IPS DF 6.9 (cell line): Measurements from ENCODE around the gene LAMP5.

Experiments
- DNase-seq: peaks from one replicate; pipeline ENCODE4 v3.0.0-alpha.2; 2013; ENCODE audit warnings: low read depth, low spot score
- H3K27ac ChIP-seq: one replicate; pipeline ENCODE4 v1.5.1; 2013; ENCODE audit warnings: low read length, control low read depth
- H3K27me3 ChIP-seq: 2 replicates; pipeline ENCODE4 v1.6.1; 2013; ENCODE audit warnings: mild to moderate bottlenecking, low read length; ENCODE audit not compliant: control insufficient read depth, insufficient read depth
- H3K36me3 ChIP-seq: 2 replicates; pipeline ENCODE4 v1.6.1; 2013; ENCODE audit warnings: low read length; ENCODE audit not compliant: control insufficient read depth, insufficient read depth
- H3K4me1 ChIP-seq: 2 replicates; pipeline ENCODE4 v1.6.1; 2013; ENCODE audit warnings: low read length; ENCODE audit not compliant: control insufficient read depth, insufficient read depth
- H3K4me3 ChIP-seq: 2 replicates; pipeline ENCODE4 v1.5.1; 2013; ENCODE audit warnings: mild to moderate bottlenecking, low read length
- H3K9me3 ChIP-seq: 2 replicates; pipeline ENCODE4 v1.6.1; 2013; ENCODE audit warnings: low read length, inconsistent platforms; ENCODE audit not compliant: control insufficient read depth, insufficient read depth
- WGBS: extraction: QIAGEN DNeasy Blood & Tissue Kit; methylation state at CpG from one replicate; pipeline ENCODE4 v1.1.7; 2013; ENCODE audit warnings: mixed read lengths, missing lambda C conversion rate; ENCODE audit not compliant: insufficient read length, insufficient coverage; 5-methylcytosine and 5-hydroxymethylcytosine counted together

Gene LAMP5

DNA sequence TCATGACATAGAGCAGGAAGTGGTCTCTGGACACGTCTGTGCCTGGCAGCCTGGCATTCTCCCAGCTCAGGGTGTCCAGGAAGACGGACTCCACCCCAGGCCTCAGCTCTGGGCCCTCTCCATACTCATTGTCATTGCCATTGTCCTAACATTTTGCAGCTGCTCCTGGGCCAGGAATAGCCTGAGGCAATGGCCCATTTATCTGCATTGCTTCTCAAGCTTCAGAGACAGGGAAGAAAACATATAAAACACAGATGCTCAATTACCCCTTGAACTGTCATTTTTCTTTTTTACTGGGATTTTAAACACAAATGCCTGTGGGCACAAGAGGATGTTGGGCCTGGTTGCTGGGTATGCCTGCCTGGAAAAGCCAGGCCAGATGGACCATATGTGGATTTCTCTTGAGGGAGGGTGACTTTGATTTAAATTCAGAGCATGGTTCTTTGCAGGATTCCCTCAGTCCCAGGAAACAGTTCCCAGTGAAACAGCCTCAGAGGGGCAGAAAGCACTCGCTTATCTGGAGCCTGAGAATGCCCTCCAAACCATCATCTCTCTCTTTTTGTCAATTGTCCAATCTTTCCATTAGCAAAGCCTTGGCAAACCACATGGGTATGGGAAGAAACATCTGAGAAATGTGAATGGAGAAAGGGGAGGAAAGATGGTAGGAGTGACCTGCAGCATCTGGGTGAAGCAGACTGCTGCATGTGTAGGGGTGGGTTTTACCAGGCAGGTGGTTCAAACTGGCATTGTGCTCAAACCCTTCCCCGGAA is 17.9 kb downstream of the LAMP5 start:
- WGBS, result no CpG with 5 or more reads among the region's 4 CpGs
- H3K4me3 ChIP-seq, result no peak overlapping the region
- H3K27ac ChIP-seq, result no peak overlapping the region
- DNase-seq, result no peak
- H3K36me3 ChIP-seq, result no peaks in the 10 kb centered on the region
- H3K4me1 ChIP-seq, result no peaks in the 10 kb centered on the region
- H3K27me3 ChIP-seq, result no peaks in the 10 kb centered on the region
- no peaks in the 10 kb centered on the region for H3K9me3 ChIP-seq

DNA sequence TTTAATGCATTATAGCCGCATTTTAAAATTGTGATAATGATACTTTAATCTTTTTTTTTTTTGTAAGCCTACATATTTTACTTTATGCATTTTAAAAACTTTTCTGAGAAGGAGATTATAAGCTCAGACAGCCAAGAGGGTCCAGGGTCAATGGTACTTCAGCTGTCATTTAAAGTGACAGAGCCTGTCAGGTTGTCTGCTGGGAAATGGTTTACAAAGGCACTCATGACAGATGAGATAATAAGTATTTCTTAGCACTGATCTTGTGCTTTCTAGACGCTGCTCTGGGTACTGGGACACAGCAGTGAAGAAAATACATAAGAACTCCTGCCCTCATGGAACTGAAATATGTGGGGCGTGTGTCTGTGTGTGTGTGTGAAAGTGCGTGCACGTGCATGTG is 19.6 kb downstream of the LAMP5 start:
- H3K27me3 ChIP-seq, result no peaks in the 10 kb centered on the region
- no peak overlapping the region for H3K4me3 ChIP-seq
- H3K27ac ChIP-seq, result no peak overlapping the region
- H3K9me3 ChIP-seq, result no peaks in the 10 kb centered on the region
- DNase-seq, result no peak
- no CpG with 5 or more reads among the region's 5 CpGs for WGBS
- H3K36me3 ChIP-seq, result no peaks in the 10 kb centered on the region
- no peaks in the 10 kb centered on the region for H3K4me1 ChIP-seq

- no CpG with 5 or more reads among the region's 2 CpGs for WGBS
- Histone ChIP-seq H3K27me3 (no peaks in the 10 kb centered on the region), H3K4me3 (no peak overlapping the region)
These were observed 21.1 kb downstream of the LAMP5 start for GRCh38 chr20:9535449-9535848.

GRCh38 chr20:9543214-9543613 is 28.8 kb downstream of the LAMP5 start:
- Histone ChIP-seq H3K36me3 (no peaks in the 10 kb centered on the region), H3K4me3 (no peak overlapping the region), H3K27ac (no peak overlapping the region), H3K9me3 (no peaks in the 10 kb centered on the region), H3K4me1 (peaks cover 2% of the 10 kb centered on the region; the same call in 1 of the 2 replicates), H3K27me3 (no peaks in the 10 kb centered on the region)
- no peak for DNase-seq
- no CpG with 5 or more reads among the region's 4 CpGs for WGBS

More at GRCh38 chr20:9535449-9535848, 21.1 kb downstream of the LAMP5 start:
- Histone ChIP-seq H3K36me3 (no peaks in the 10 kb centered on the region), H3K9me3 (no peaks in the 10 kb centered on the region), H3K4me1 (no peaks in the 10 kb centered on the region), H3K27ac (no peak overlapping the region)
- no peak for DNase-seq

GRCh38 chr20:9550283-9550682 is 35.9 kb downstream of the LAMP5 start:
- no peaks in the 10 kb centered on the region for H3K27me3 ChIP-seq
- no peaks in the 10 kb centered on the region for H3K4me1 ChIP-seq
- no peak overlapping the region for H3K4me3 ChIP-seq
- H3K9me3 ChIP-seq, result no peaks in the 10 kb centered on the region
- no peak for DNase-seq
- no peaks in the 10 kb centered on the region for H3K36me3 ChIP-seq
- WGBS, result no CpG with 5 or more reads among the region's 1 CpG
- no peak overlapping the region for H3K27ac ChIP-seq

GRCh38 chr20:9550871-9551270 is 36.5 kb downstream of the LAMP5 start:
- Histone ChIP-seq H3K27ac (no peak overlapping the region), H3K27me3 (no peaks in the 10 kb centered on the region), H3K9me3 (no peaks in the 10 kb centered on the region), H3K36me3 (no peaks in the 10 kb centered on the region), H3K4me1 (no peaks in the 10 kb centered on the region), H3K4me3 (no peak overlapping the region)
- no peak for DNase-seq
- WGBS, result no CpG with 5 or more reads among the region's 2 CpGs

- DNase-seq, result no peak
- H3K4me3 ChIP-seq, result no peak overlapping the region
- H3K9me3 ChIP-seq, result no peaks in the 10 kb centered on the region
- H3K27ac ChIP-seq, result no peak overlapping the region
- no peaks in the 10 kb centered on the region for H3K36me3 ChIP-seq
- no CpG with 5 or more reads among the region's 4 CpGs for WGBS
- H3K4me1 ChIP-seq, result no peaks in the 10 kb centered on the region
- H3K27me3 ChIP-seq, result no peaks in the 10 kb centered on the region
These were observed 37.6 kb downstream of the LAMP5 start for GRCh38 chr20:9551808-9552550.

DNA sequence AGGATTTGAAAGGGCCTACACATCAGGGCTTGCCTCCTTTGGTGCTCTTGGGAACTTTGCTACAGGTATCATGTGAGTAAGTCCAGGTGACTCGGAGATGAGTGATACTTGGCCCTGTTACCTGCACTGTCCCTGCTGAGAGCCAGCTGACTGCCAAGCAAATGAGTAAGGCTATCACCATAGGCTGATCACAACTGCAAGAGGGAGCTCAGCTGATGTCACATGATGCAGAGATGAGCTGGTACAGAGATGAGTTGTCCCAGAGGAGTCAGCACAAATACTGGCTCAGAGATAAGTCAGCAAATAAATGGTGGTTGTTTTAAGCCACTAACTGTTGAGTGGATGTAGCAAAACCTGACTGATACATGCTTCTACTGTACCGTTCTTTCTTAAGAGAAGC is 41.4 kb downstream of the LAMP5 start:
- H3K27me3 ChIP-seq, result no peaks in the 10 kb centered on the region
- H3K27ac ChIP-seq, result no peak overlapping the region
- H3K4me3 ChIP-seq, result no peak overlapping the region
- H3K4me1 ChIP-seq, result no peaks in the 10 kb centered on the region
- H3K9me3 ChIP-seq, result no peaks in the 10 kb centered on the region
- no peaks in the 10 kb centered on the region for H3K36me3 ChIP-seq
- no peak for DNase-seq
- WGBS, result no CpG with 5 or more reads among the region's 2 CpGs

GRCh38 chr20:9557411-9557810 is 43.0 kb downstream of the LAMP5 start:
- Histone ChIP-seq H3K27me3 (no peaks in the 10 kb centered on the region), H3K36me3 (no peaks in the 10 kb centered on the region), H3K9me3 (no peaks in the 10 kb centered on the region), H3K4me3 (no peak overlapping the region), H3K27ac (no peak overlapping the region), H3K4me1 (no peaks in the 10 kb centered on the region)
- no peak for DNase-seq
- WGBS, result no CpG with 5 or more reads among the region's 4 CpGs

DNA sequence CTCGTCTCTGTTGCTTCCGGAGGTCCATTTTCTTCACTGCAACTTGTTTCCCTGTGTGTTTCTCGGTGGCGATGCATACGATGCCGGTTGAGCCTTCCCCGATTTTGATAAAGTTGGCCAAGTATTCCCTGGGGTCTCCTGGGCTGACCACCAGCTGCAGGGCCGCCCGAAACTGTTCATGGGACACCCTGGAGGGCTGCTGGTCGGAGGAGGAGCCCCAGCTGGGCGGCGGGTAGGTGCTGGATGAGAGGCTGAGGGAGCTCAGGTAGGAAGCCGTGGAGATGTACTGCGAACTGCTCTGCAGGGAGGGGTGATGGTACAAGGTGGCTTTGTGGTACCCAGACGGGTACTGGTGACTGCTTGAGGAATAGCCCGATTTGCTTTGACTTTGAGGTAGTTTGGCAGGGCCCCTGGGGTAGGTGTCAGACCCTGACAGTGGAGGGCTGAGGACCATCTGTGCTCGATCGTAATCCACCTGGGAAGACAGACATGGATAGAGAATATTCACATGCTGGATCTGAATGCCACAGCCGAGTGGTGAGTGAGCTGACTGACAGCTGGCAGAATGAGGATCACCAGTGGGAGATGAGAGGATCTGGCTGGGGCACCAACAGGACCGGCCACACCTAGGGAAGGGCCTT is 51.6 kb downstream of the LAMP5 start:
- no peaks in the 10 kb centered on the region for H3K9me3 ChIP-seq
- no peaks in the 10 kb centered on the region; the same call in 1 of the 2 replicates for H3K27me3 ChIP-seq
- no peak for DNase-seq
- H3K27ac ChIP-seq, result no peak overlapping the region
- H3K4me1 ChIP-seq, result no peaks in the 10 kb centered on the region
- H3K36me3 ChIP-seq, result no peaks in the 10 kb centered on the region
- no CpG with 5 or more reads among the region's 20 CpGs for WGBS
- no peak overlapping the region for H3K4me3 ChIP-seq
